Measurements from ENCODE around the gene HSD17B4. TPM values are rescaled to one million over a fixed set of nuclear protein-coding genes. Genes with fewer than 3 reads are reported as not detected.
A peak's percentile ranks its signal among the peaks of the same experiment; 100 is the strongest.
"Not testable (repeated sequence)": the region's sequence is repeated elsewhere in the genome, so short reads cannot be mapped to it uniquely, and the experiment has no call there.

The HSD17B4 gene
- total RNA-seq, 1 experiment from 2014 or later: 107 TPM

DNA sequence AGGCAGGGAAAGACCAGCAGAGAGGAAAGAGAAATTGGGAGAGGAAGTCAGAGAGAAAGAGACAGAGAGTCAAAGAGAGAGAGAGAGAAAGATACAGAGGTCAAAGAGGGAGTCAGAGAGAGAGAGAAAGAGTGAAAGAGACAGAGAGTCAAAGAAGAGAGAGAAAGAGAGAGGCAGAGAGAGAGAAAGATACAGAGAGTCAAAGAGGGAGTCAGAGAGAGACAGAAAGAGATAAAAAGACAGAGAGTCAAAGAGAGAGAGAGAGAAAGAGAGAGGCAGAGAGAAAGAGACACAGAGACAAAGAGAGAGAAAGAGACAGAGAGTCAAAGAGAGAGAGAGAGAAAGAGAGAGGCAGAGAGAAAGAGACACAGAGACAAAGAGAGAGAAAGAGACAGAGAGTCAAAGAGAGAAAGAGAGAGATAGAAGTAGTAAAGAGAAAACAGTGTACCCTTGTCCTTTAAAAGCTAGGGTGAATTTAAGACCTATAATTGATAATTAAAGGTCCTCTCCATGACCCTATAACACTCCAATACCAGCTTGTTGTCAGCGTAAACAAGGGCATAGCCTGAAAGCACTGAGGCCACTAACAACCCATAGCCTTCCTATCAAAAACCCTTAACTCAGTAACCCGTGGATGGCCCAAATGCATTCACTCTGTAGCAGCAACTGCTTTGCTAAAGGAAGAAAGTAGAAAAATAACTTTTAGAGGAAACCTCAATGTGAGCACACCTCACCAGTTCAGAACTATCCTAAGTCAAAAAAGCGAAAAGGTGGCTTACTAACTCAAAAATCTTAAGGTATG lies 14.3 kb upstream of the HSD17B4 start:
- H3K4me3 ChIP-seq (ENCODE audit: low read depth in 2 of 2, low read length in 2 of 2); intact Hi-C loops (cut with micrococcal nuclease; ENCODE audit: unreplicated experiment); H3K27me3 ChIP-seq (ENCODE audit: control insufficient read depth, insufficient read depth, low read length); H3K36me3 ChIP-seq (ENCODE audit: control insufficient read depth, insufficient read depth, low read length); ATAC-seq; CTCF ChIA-PET; H3K4me1 ChIP-seq (ENCODE audit: control insufficient read depth, insufficient read depth, low read length); POLR2A ChIA-PET; H3K9me3 ChIP-seq (ENCODE audit: control insufficient read depth, insufficient read depth, low read depth, low read length); H3K27ac ChIP-seq (ENCODE audit: low read length); in situ Hi-C loops (cut with HindIII; ENCODE audit: low pct_unique_long_range_greater_than_20kb, low sequenced_read_pairs); BruUV-seq (replicated peaks); DNase-seq (ENCODE audit: low read depth, low spot score): not testable (repeated sequence)

DNA sequence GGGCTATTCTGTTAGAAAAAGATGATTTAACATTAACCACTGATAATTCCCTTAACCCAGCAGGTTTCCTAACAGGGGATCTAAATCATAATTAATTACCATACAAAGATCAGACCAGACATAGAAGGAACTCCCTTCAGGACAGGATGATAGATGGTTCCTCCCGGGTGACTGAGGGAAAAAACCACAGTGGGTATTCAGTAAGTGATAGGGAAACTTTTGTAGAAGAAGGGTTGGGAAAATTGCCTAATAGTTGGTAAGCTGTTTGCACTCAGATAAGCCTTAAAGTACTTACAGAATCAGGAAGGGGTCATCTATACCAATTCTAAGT lies 13.7 kb upstream of the HSD17B4 start:
- in situ Hi-C loops (cut with HindIII; ENCODE audit: low pct_unique_long_range_greater_than_20kb, low sequenced_read_pairs); H3K27ac ChIP-seq (ENCODE audit: low read length); H3K4me1 ChIP-seq (ENCODE audit: control insufficient read depth, insufficient read depth, low read length); ATAC-seq; H3K36me3 ChIP-seq (ENCODE audit: control insufficient read depth, insufficient read depth, low read length); BruUV-seq (replicated peaks); CTCF ChIA-PET; intact Hi-C loops (cut with micrococcal nuclease; ENCODE audit: unreplicated experiment); DNase-seq (ENCODE audit: low read depth, low spot score); H3K9me3 ChIP-seq (ENCODE audit: control insufficient read depth, insufficient read depth, low read depth, low read length); POLR2A ChIA-PET; H3K27me3 ChIP-seq (ENCODE audit: control insufficient read depth, insufficient read depth, low read length): not testable (repeated sequence)
- peak overlapping the region; percentile 5 to 46; a peak in 2 of 4 replicates for H3K4me3 ChIP-seq (ENCODE audit: low read depth in 2 of 2, low read length in 2 of 2)

- no peaks in the 10 kb centered on the region for H3K4me1 ChIP-seq (ENCODE audit: control insufficient read depth, insufficient read depth, low read length)
- intact Hi-C loops (cut with micrococcal nuclease; ENCODE audit: unreplicated experiment) (no loop called here), in situ Hi-C loops (cut with HindIII; ENCODE audit: low pct_unique_long_range_greater_than_20kb, low sequenced_read_pairs) (no loop called here)
- CTCF ChIA-PET: no interaction called here
- H3K36me3 ChIP-seq (ENCODE audit: control insufficient read depth, insufficient read depth, low read length): no peaks in the 10 kb centered on the region
- H3K27ac ChIP-seq (ENCODE audit: low read length): no peak overlapping the region
- no peaks in the 10 kb centered on the region for H3K9me3 ChIP-seq (ENCODE audit: control insufficient read depth, insufficient read depth, low read depth, low read length)
- POLR2A ChIA-PET: interaction anchor here (0.6 kb wide), 1 partner anchor 539 kb away, joined by 3 read pairs; no protein-coding TSS in a partner anchor
- BruUV-seq (replicated peaks): no TSS peak
- DNase-seq (ENCODE audit: low read depth, low spot score): no peak
- 0 out of 2 replicates have a peak, but pooled peaks have one; percentile 42 for ATAC-seq
- TF ChIP-seq POLR2AphosphoS5 (IDR thresholded peaks at IDR 0.05; ENCODE audit: low read depth, low read length) (no peak), SIN3A (IDR thresholded peaks at IDR 0.05; ENCODE audit: borderline replicate concordance, insufficient read depth, low read depth, low read length) (no peak), TCF7L2 (IDR thresholded peaks at IDR 0.05; ENCODE audit: low read depth, low read length) (no peak), CTCF (IDR thresholded peaks at IDR 0.05) (no peak)
- TF ChIP-seq, protein P1, sequence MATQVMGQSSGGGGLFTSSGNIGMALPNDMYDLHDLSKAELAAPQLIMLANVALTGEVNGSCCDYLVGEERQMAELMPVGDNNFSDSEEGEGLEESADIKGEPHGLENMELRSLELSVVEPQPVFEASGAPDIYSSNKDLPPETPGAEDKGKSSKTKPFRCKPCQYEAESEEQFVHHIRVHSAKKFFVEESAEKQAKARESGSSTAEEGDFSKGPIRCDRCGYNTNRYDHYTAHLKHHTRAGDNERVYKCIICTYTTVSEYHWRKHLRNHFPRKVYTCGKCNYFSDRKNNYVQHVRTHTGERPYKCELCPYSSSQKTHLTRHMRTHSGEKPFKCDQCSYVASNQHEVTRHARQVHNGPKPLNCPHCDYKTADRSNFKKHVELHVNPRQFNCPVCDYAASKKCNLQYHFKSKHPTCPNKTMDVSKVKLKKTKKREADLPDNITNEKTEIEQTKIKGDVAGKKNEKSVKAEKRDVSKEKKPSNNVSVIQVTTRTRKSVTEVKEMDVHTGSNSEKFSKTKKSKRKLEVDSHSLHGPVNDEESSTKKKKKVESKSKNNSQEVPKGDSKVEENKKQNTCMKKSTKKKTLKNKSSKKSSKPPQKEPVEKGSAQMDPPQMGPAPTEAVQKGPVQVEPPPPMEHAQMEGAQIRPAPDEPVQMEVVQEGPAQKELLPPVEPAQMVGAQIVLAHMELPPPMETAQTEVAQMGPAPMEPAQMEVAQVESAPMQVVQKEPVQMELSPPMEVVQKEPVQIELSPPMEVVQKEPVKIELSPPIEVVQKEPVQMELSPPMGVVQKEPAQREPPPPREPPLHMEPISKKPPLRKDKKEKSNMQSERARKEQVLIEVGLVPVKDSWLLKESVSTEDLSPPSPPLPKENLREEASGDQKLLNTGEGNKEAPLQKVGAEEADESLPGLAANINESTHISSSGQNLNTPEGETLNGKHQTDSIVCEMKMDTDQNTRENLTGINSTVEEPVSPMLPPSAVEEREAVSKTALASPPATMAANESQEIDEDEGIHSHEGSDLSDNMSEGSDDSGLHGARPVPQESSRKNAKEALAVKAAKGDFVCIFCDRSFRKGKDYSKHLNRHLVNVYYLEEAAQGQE (IDR thresholded peaks at IDR 0.05; ENCODE audit: insufficient read depth in 1 of 2, low read depth in 2 of 2, low read length in 1 of 2): no peak
- H3K27me3 ChIP-seq (ENCODE audit: control insufficient read depth, insufficient read depth, low read length): no peaks in the 10 kb centered on the region; the same call in 1 of the 2 replicates
- peak overlapping the region; percentile 5 to 46 for H3K4me3 ChIP-seq (ENCODE audit: low read depth in 2 of 2, low read length in 2 of 2)
These were observed 13.1 kb upstream of the HSD17B4 start for GRCh38 chr5:119439140-119439631.

GRCh38 chr5:119439632-119440031 lies 12.7 kb upstream of the HSD17B4 start:
- H3K4me1 ChIP-seq (ENCODE audit: control insufficient read depth, insufficient read depth, low read length); H3K27ac ChIP-seq (ENCODE audit: low read length); ATAC-seq; intact Hi-C loops (cut with micrococcal nuclease; ENCODE audit: unreplicated experiment); DNase-seq (ENCODE audit: low read depth, low spot score); H3K27me3 ChIP-seq (ENCODE audit: control insufficient read depth, insufficient read depth, low read length); in situ Hi-C loops (cut with HindIII; ENCODE audit: low pct_unique_long_range_greater_than_20kb, low sequenced_read_pairs); H3K9me3 ChIP-seq (ENCODE audit: control insufficient read depth, insufficient read depth, low read depth, low read length); H3K36me3 ChIP-seq (ENCODE audit: control insufficient read depth, insufficient read depth, low read length); CTCF ChIA-PET; BruUV-seq (replicated peaks): not testable (repeated sequence)
- POLR2A ChIA-PET: interaction anchor here (0.6 kb wide), 1 partner anchor 540 kb away, joined by 3 read pairs; no protein-coding TSS in a partner anchor
- peak overlapping the region in 1 of 2 experiments; percentile 46; a peak in 1 of 4 replicates for H3K4me3 ChIP-seq (ENCODE audit: low read depth in 2 of 2, low read length in 2 of 2)

DNA sequence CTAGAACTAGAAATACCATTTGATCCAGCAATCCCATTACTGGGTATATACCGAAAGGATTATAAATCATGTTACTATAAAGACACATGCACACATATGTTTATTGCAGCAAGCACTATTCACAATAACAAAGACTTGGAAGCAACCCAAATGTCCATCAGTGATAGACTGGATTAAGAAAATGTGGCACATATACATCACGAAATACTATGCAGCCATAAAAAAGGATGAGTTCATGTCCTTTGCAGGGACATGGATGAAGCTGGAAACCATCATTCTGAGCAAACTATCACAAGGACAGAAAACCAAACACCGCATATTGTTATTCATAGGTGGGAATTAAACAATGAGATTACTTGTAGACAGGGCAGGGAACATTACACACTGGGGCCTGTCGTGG lies 7.7 kb upstream of the HSD17B4 start:
- H3K4me1 ChIP-seq (ENCODE audit: control insufficient read depth, insufficient read depth, low read length); ATAC-seq; BruUV-seq (replicated peaks); H3K4me3 ChIP-seq (ENCODE audit: low read depth in 2 of 2, low read length in 2 of 2); H3K36me3 ChIP-seq (ENCODE audit: control insufficient read depth, insufficient read depth, low read length); POLR2A ChIA-PET; CTCF ChIA-PET; H3K27ac ChIP-seq (ENCODE audit: low read length); in situ Hi-C loops (cut with HindIII; ENCODE audit: low pct_unique_long_range_greater_than_20kb, low sequenced_read_pairs); H3K9me3 ChIP-seq (ENCODE audit: control insufficient read depth, insufficient read depth, low read depth, low read length); intact Hi-C loops (cut with micrococcal nuclease; ENCODE audit: unreplicated experiment); H3K27me3 ChIP-seq (ENCODE audit: control insufficient read depth, insufficient read depth, low read length); DNase-seq (ENCODE audit: low read depth, low spot score): not testable (repeated sequence)
